GM18868 (cell line): ENCODE measurements around the gene CHAMP1.
"Not testable (repeated sequence)": the region's sequence is repeated elsewhere in the genome, so short reads cannot be mapped to it uniquely, and the experiment has no call there.

ENCODE experiments used
- ATAC-seq: cut with Tn5 transposase; IDR thresholded peaks from one replicate; pipeline ENCODE4 v1.9.1; 2021; ENCODE audit warnings: mild to moderate bottlenecking, moderate library complexity; ENCODE audit not compliant: unreplicated experiment

CHAMP1 gene

GRCh38 chr13:114333881-114334280 lies 19.6 kb downstream of the CHAMP1 start:
- ATAC-seq, result not testable (repeated sequence)

- no peak for ATAC-seq
Measured at GRCh38 chr13:114334305-114335053, 20.2 kb downstream of the CHAMP1 start.

DNA sequence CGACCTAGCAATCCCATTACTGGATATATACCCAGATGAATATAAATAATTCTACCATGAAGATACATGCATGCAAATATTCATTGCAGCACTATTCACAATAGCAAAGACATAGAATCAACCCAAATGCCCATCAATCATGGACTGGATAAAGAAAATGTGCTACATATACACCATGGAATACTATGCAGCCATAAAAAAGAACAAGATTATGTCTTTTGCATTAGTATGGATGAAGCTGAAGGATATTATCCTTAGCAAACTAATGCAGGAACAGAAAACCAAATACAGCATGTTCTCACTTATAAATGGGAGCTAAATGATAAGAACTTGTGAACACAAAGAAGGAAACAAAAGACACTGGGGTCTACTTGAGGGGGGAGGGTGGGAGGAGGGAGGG lies 22.2 kb downstream of the CHAMP1 start:
- ATAC-seq, result not testable (repeated sequence)

GRCh38 chr13:114338959-114339358 lies 24.7 kb downstream of the CHAMP1 start:
- no peak for ATAC-seq

DNA sequence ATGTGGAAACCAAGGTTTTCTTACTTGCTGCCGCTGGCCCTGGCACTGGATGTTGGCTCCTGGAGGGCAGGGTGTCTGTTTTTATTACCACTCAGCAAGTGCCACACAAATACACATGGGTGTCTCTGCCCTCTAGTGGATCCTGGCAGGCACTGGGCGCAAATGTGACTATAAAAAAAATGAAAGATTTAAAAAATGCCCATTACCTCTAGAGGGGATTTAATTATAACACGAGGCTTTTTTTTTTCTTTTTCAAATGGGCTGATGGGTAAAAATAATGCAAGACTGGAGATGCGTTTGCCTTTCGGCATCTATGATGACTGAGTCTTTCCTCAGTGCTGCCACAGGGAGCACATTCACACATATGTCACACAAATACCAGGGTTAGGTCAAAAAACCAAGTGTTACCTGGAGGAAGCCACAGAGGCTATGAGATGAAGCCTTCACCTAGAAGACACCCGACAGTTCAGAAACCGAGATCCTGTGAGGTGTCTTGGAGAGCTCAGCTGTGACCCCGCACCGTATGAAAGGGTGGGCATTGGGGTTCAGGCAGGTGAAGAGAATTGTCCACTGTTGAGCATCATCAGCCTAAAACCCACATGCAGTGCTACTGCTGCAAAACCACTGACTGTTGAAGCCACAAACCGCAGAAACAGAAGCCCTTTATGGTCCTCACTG lies 25.7 kb downstream of the CHAMP1 start:
- no peak for ATAC-seq

DNA sequence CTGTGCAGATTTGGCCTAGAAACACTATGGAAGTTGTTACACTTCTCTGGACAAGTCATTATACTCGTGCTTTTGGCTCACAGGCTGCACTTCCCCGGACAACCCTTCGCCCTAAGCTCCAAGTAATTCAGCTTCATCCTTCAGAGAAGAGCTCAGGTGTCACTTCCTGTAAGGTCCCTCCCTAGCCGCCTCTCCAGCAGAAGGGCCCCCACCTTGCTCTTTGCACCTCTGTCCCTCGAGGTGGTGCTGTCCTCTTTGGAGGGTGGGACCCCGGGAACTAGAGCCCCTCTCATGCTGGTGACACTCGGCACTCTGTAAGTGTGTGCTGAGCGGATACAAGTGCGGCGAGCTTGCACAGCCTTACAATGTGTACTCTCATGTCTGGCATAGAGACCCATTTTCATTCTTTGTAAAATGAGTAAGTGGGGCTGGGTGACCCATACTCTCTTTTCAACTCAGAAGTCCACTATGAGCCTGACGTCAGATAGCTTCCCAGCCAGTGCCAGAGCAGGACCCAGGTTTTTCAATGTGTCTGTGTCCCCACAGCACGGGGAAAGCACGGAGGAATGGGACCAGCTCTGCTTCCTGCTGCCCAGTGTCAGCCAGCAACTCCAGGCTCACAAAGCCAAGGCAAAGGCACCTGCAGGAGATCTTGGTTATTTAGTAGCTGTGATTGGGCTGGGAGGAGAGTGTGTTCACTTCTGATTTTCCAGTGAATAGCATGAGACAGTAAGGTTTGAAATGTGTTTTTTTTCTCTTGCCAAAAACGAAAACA lies 26.9 kb downstream of the CHAMP1 start:
- no peak for ATAC-seq

GRCh38 chr13:114347256-114347655 lies 33.0 kb downstream of the CHAMP1 start:
- ATAC-seq, result not testable (repeated sequence)

GRCh38 chr13:114352763-114353162 lies 38.5 kb downstream of the CHAMP1 start:
- ATAC-seq, result not testable (repeated sequence)

- ATAC-seq, result not testable (repeated sequence)
Measured at GRCh38 chr13:114353382-114353781, 39.1 kb downstream of the CHAMP1 start.
